BE2C (cell line): ENCODE measurements around the gene RRAS2. TPM values are rescaled to one million over a fixed set of nuclear protein-coding genes. Genes with fewer than 3 reads are reported as not detected.
"Not testable (repeated sequence)": the region's sequence is repeated elsewhere in the genome, so short reads cannot be mapped to it uniquely, and the experiment has no call there.

Experiments
- DNase-seq: peaks from one replicate; pipeline ENCODE4 v3.0.0-alpha.2; 2020
- H3K27me3 ChIP-seq: fragments of 250-450 bp; sonication (Bioruptor Pico); 2 replicates; pipeline ENCODE4 v1.5.1; 2020; ENCODE audit warnings: mild to moderate bottlenecking
- H3K36me3 ChIP-seq: fragments of 250-450 bp; sonication (Bioruptor Pico); 2 replicates; pipeline ENCODE4 v1.5.1; 2020; ENCODE audit warnings: mild to moderate bottlenecking
- H3K4me1 ChIP-seq: fragments of 250-450 bp; sonication (Bioruptor Pico); 2 replicates; pipeline ENCODE4 v1.5.1; 2020
- H3K4me3 ChIP-seq: 2 replicates; pipeline ENCODE4 v1.5.1; 2011; ENCODE audit warnings: low read depth, low read length
- H3K9me3 ChIP-seq: fragments of 250-450 bp; sonication (Bioruptor Pico); 2 replicates; pipeline ENCODE4 v1.5.1; 2020
- polyA plus RNA-seq: library from polyadenylated mRNA; unstranded; fragments of >200 nt; gene quantifications from one replicate; pipeline ENCODE4 v1.2.1, GENCODE V29; 2012; ENCODE audit warnings: low read depth, missing spikeins; ENCODE audit not compliant: insufficient read length, insufficient read depth
- TF ChIP-seq, protein P1 (sequence below): IDR thresholded peaks from 2 replicates; pipeline ENCODE4 v1.5.1; 2012; ENCODE audit warnings: mild to moderate bottlenecking, low read depth, low read length

Gene RRAS2
- 5.4 TPM for polyA plus RNA-seq

DNA sequence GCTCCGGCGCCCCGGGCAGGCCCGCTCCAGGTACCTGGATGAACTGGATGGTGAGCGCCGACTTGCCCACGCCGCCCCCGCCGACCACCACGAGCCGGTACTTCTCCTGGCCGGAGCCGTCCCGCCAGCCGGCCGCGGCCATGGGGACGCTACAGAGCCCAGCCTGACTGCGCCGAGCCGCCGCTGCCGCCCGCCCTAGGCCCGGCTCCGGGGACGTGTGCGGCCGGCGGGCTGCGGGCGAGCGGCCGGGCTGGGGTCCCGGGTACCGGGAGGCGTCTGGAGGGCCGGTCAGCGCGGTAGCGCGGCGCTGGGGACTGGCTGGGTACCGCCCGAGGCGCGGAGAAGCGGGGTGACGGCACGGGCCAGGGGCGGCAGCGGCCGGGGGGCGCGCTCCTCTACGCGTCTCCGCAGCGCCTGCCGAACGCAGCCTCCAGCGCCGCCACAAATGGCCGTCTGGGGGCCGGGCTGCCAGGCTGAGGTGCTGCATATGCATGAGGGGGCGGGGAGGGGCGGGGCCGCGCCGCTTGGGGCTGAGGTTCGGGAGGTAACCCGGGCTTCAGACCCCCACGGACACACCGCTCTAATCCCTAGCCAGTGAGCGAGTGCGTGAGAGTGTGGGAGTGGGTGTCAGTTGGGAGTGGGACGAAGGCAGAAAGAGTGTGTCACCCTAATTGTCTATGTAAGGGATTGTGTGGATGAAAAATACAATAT is at the start of gene RRAS2:
Gene RRAS2, minus strand, starts transcription at position 455 of the 711 bp plus-strand sequence. Its CDS starts 313 bp downstream, at position 142.
- TF ChIP-seq, protein P1, sequence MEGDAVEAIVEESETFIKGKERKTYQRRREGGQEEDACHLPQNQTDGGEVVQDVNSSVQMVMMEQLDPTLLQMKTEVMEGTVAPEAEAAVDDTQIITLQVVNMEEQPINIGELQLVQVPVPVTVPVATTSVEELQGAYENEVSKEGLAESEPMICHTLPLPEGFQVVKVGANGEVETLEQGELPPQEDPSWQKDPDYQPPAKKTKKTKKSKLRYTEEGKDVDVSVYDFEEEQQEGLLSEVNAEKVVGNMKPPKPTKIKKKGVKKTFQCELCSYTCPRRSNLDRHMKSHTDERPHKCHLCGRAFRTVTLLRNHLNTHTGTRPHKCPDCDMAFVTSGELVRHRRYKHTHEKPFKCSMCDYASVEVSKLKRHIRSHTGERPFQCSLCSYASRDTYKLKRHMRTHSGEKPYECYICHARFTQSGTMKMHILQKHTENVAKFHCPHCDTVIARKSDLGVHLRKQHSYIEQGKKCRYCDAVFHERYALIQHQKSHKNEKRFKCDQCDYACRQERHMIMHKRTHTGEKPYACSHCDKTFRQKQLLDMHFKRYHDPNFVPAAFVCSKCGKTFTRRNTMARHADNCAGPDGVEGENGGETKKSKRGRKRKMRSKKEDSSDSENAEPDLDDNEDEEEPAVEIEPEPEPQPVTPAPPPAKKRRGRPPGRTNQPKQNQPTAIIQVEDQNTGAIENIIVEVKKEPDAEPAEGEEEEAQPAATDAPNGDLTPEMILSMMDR, result no peak
- Histone ChIP-seq H3K27me3 (peaks cover 3% of the 10 kb centered on the region; the same call in 1 of the 2 replicates), H3K9me3 (no peaks in the 10 kb centered on the region), H3K36me3 (no peaks in the 10 kb centered on the region), H3K4me3 (peak within 1 kb of the TSS; percentile 56), H3K4me1 (no peaks in the 10 kb centered on the region)
- DNase-seq, result peak; percentile 74

DNA sequence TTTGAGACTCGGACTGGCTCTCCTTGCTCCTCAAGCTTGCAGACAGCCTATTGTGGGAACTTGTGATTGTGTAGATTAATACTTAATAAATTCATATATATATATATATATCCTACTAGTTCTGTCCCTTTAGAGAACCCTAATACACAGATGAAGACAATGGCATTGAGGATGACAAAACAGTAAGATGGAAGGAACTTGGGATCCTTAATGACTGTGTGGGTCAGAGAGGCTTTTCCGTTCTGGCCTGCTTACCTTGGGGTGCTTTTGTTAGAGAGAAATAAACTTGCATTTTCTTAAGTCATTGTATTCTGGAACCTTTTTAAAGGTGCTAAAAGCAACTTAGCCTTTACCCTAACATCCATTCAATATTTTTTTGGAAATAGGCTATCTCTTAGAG is 49.6 kb upstream of the RRAS2 start:
- no peak for DNase-seq
- H3K9me3 ChIP-seq, result no peaks in the 10 kb centered on the region
- H3K4me1 ChIP-seq, result no peaks in the 10 kb centered on the region; the same call in 1 of the 2 replicates
- no peak overlapping the region for H3K4me3 ChIP-seq
- TF ChIP-seq, protein P1, result no peak
- H3K27me3 ChIP-seq, result no peaks in the 10 kb centered on the region
- no peaks in the 10 kb centered on the region for H3K36me3 ChIP-seq

DNA sequence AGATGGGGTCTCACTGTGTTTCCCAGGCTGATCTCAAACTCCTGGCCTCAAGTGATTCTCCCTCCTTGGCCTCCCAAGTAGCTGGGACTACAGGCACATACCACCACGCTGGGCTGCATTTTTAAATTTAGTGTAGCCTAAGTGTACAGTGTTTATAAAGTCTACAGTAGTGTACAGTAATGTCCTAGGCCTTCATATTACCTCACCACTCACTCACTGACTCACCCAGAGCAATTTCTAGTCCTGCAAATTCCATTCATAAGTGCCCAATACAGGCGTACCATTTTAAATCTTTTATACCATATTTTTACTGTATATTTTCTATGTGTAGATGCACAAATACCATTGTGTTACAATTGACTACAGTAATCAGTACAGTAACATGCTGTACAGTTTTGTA is 47.1 kb upstream of the RRAS2 start:
- H3K36me3 ChIP-seq, DNase-seq, H3K4me3 ChIP-seq, H3K27me3 ChIP-seq, H3K4me1 ChIP-seq, H3K9me3 ChIP-seq: not testable (repeated sequence)

DNA sequence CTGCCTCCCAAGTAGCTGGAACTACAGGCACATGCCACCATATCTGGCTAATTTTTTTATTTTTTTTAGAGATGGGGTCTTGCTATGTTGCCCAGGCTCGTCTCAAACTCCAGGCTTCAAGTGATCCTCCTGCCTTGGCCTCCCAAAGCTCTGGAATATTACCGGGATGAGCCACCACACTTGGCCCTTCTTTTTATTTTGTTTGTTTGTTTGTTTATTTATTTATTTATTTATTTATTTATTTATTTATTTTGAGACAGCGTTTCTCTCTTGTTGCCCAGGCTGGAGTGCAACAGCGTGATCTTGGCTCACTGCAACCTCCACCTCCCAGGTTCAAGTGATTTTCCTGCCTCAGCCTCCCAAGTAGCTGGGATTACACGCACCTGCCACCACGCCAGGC is 44.5 kb upstream of the RRAS2 start:
- not testable (repeated sequence) for H3K4me1 ChIP-seq, H3K4me3 ChIP-seq, H3K27me3 ChIP-seq, H3K9me3 ChIP-seq, H3K36me3 ChIP-seq, DNase-seq

DNA sequence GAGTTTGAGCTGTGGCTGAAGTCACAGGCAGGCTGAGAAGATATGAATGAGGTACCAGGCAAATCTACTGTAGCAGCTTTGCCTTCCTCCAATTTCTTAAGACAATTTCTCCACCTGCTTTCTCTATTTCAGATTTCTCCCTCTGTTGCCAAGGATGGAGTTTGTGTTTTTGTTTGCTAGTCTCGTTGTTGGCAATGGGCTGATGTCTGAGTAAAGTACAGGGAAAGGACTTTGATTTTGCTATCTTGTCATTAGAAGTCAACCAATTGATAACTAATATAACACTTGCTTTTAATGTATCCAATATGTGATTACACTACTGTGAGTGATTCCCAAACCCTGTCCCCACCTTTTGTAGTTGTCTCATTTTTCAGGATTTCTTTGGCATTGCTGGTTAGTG is 40.1 kb upstream of the RRAS2 start:
- Histone ChIP-seq H3K4me1 (no peaks in the 10 kb centered on the region), H3K36me3 (no peaks in the 10 kb centered on the region), H3K27me3 (no peaks in the 10 kb centered on the region), H3K9me3 (no peaks in the 10 kb centered on the region), H3K4me3 (no peak overlapping the region)
- TF ChIP-seq, protein P1, result no peak
- DNase-seq, result no peak

DNA sequence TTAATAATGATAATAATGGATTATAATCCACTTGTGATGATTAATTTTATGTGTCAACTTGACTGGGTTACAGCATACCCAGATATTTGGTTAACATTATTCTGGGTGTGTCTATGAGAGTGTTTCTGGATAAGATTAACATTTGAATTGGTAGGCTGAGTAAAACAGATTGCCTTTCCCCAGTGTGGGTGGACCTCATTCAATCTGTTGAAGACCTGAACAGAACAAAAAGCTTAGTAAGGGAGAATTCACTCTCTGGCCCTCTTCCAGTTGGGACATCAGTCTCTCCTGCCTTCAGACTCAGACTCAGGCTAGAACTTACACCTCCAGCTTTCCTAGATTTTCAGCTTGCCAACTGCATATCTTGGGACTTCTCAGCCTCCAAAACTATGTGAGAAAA is 37.3 kb upstream of the RRAS2 start:
- TF ChIP-seq, protein P1, result no peak
- no peaks in the 10 kb centered on the region for H3K9me3 ChIP-seq
- H3K4me1 ChIP-seq, result no peaks in the 10 kb centered on the region
- no peaks in the 10 kb centered on the region for H3K36me3 ChIP-seq
- H3K4me3 ChIP-seq, result no peak overlapping the region
- H3K27me3 ChIP-seq, result no peaks in the 10 kb centered on the region
- no peak for DNase-seq

DNA sequence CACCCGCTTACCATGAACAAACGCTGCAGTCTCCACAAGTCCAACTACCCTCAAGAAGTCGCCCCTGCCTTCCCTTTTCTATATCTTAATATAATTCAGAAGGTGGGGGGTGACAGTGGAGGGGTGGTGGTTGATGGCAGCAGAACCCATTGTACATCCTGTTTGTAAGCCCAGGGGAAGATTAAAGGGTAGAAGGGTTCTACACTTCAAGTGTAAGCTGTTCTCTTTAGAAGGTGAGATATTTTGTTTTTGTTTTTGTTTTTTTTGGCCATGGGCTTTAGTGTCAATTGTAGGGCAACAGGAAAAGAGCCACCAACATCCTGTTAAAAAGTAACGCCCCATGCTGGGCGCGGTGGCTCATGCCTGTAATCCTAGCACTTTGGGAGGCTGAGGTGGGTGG is 34.9 kb upstream of the RRAS2 start:
- H3K4me3 ChIP-seq, result no peak overlapping the region
- no peaks in the 10 kb centered on the region for H3K36me3 ChIP-seq
- H3K9me3 ChIP-seq, result no peaks in the 10 kb centered on the region
- no peaks in the 10 kb centered on the region for H3K27me3 ChIP-seq
- TF ChIP-seq, protein P1, result no peak
- no peak for DNase-seq
- no peaks in the 10 kb centered on the region for H3K4me1 ChIP-seq
